ENCODE measurements around the gene LCNL1.

LCNL1 gene

GRCh38 chr9:136978865-136979544 lies 3.8 kb upstream of the LCNL1 start:
- Histone ChIP-seq H3K36me3 (ENCODE audit: control insufficient read depth in 2 of 2, insufficient read depth in 2 of 2, low read length in 2 of 2) (no peaks in the 10 kb centered on the region), H3K4me1 (ENCODE audit: control insufficient read depth, insufficient read depth, low read length) (peaks cover 19% of the 10 kb centered on the region), H3K9ac (ENCODE audit: low read length in 2 of 2) (no peak overlapping the region), H3K4me3 (ENCODE audit: low read length in 2 of 2) (no peak overlapping the region), H3K9me3 (ENCODE audit: control insufficient read depth in 2 of 2, low read length in 2 of 2) (no peaks in the 10 kb centered on the region), H3K27ac (ENCODE audit: low read length) (no peak overlapping the region), H3K27me3 (ENCODE audit: control insufficient read depth in 1 of 2, insufficient read depth in 2 of 2, low read length in 2 of 2) (peaks cover 12 to 13% of the 10 kb centered on the region in 2 donors)

- Histone ChIP-seq H3K9me3 (ENCODE audit: control insufficient read depth in 2 of 2, low read length in 2 of 2) (no peaks in the 10 kb centered on the region), H3K4me3 (ENCODE audit: low read length in 2 of 2) (no peak overlapping the region), H3K27me3 (ENCODE audit: control insufficient read depth in 1 of 2, insufficient read depth in 2 of 2, low read length in 2 of 2) (peaks cover 17 to 19% of the 10 kb centered on the region in 2 donors), H3K4me1 (ENCODE audit: control insufficient read depth, insufficient read depth, low read length) (peaks cover 18% of the 10 kb centered on the region), H3K27ac (ENCODE audit: low read length) (no peak overlapping the region), H3K36me3 (ENCODE audit: control insufficient read depth in 2 of 2, insufficient read depth in 2 of 2, low read length in 2 of 2) (no peaks in the 10 kb centered on the region), H3K9ac (ENCODE audit: low read length in 2 of 2) (no peak overlapping the region)
Observed at GRCh38 chr9:136979769-136980587, 2.8 kb upstream of the LCNL1 start.

GRCh38 chr9:136980669-136981478 lies 1.9 kb upstream of the LCNL1 start:
- peaks cover 14% of the 10 kb centered on the region for H3K4me1 ChIP-seq (ENCODE audit: control insufficient read depth, insufficient read depth, low read length)
- H3K36me3 ChIP-seq (ENCODE audit: control insufficient read depth in 2 of 2, insufficient read depth in 2 of 2, low read length in 2 of 2): no peaks in the 10 kb centered on the region
- no peak overlapping the region for H3K4me3 ChIP-seq (ENCODE audit: low read length in 2 of 2)
- no peak overlapping the region for H3K27ac ChIP-seq (ENCODE audit: low read length)
- H3K27me3 ChIP-seq (ENCODE audit: control insufficient read depth in 1 of 2, insufficient read depth in 2 of 2, low read length in 2 of 2): peaks cover 19 to 28% of the 10 kb centered on the region in 2 donors
- no peaks in the 10 kb centered on the region for H3K9me3 ChIP-seq (ENCODE audit: control insufficient read depth in 2 of 2, low read length in 2 of 2)
- no peak overlapping the region for H3K9ac ChIP-seq (ENCODE audit: low read length in 2 of 2)

GRCh38 chr9:136981588-136982231 lies 1.1 kb upstream of the LCNL1 start:
- Histone ChIP-seq H3K9ac (ENCODE audit: low read length in 2 of 2) (no peak overlapping the region), H3K9me3 (ENCODE audit: control insufficient read depth in 2 of 2, low read length in 2 of 2) (no peaks in the 10 kb centered on the region), H3K27ac (ENCODE audit: low read length) (no peak overlapping the region), H3K36me3 (ENCODE audit: control insufficient read depth in 2 of 2, insufficient read depth in 2 of 2, low read length in 2 of 2) (no peaks in the 10 kb centered on the region), H3K27me3 (ENCODE audit: control insufficient read depth in 1 of 2, insufficient read depth in 2 of 2, low read length in 2 of 2) (peaks cover 22 to 32% of the 10 kb centered on the region in 2 donors), H3K4me3 (ENCODE audit: low read length in 2 of 2) (no peak overlapping the region), H3K4me1 (ENCODE audit: control insufficient read depth, insufficient read depth, low read length) (peaks cover 14% of the 10 kb centered on the region)

GRCh38 chr9:136983167-136983566 lies 374 bp downstream of the LCNL1 start:
- peaks cover under 1% of the 10 kb centered on the region for H3K4me1 ChIP-seq (ENCODE audit: control insufficient read depth, insufficient read depth, low read length)
- H3K27me3 ChIP-seq (ENCODE audit: control insufficient read depth in 1 of 2, insufficient read depth in 2 of 2, low read length in 2 of 2): peaks cover 21 to 25% of the 10 kb centered on the region in 2 donors
- H3K27ac ChIP-seq (ENCODE audit: low read length): no peak overlapping the region
- H3K9me3 ChIP-seq (ENCODE audit: control insufficient read depth in 2 of 2, low read length in 2 of 2): no peaks in the 10 kb centered on the region
- H3K36me3 ChIP-seq (ENCODE audit: control insufficient read depth in 2 of 2, insufficient read depth in 2 of 2, low read length in 2 of 2): no peaks in the 10 kb centered on the region
- no peak overlapping the region for H3K4me3 ChIP-seq (ENCODE audit: low read length in 2 of 2)
- no peak overlapping the region for H3K9ac ChIP-seq (ENCODE audit: low read length in 2 of 2)

- Histone ChIP-seq H3K27me3 (ENCODE audit: control insufficient read depth in 1 of 2, insufficient read depth in 2 of 2, low read length in 2 of 2) (peaks cover 21 to 25% of the 10 kb centered on the region in 2 donors), H3K4me1 (ENCODE audit: control insufficient read depth, insufficient read depth, low read length) (no peaks in the 10 kb centered on the region)
Observed at GRCh38 chr9:136983656-136984314, 992 bp downstream of the LCNL1 start.

GRCh38 chr9:136984464-136985026 lies 1.8 kb downstream of the LCNL1 start:
- no peaks in the 10 kb centered on the region for H3K4me1 ChIP-seq (ENCODE audit: control insufficient read depth, insufficient read depth, low read length)
- H3K27me3 ChIP-seq (ENCODE audit: control insufficient read depth in 1 of 2, insufficient read depth in 2 of 2, low read length in 2 of 2): peaks cover 21 to 25% of the 10 kb centered on the region in 2 donors
- H3K9me3 ChIP-seq (ENCODE audit: control insufficient read depth in 2 of 2, low read length in 2 of 2): no peaks in the 10 kb centered on the region
- H3K9ac ChIP-seq (ENCODE audit: low read length in 2 of 2): no peak overlapping the region
- no peak overlapping the region for H3K27ac ChIP-seq (ENCODE audit: low read length)
- H3K4me3 ChIP-seq (ENCODE audit: low read length in 2 of 2): no peak overlapping the region
- no peaks in the 10 kb centered on the region for H3K36me3 ChIP-seq (ENCODE audit: control insufficient read depth in 2 of 2, insufficient read depth in 2 of 2, low read length in 2 of 2)

More at GRCh38 chr9:136983656-136984314, 992 bp downstream of the LCNL1 start:
- no peak overlapping the region for H3K27ac ChIP-seq (ENCODE audit: low read length)
- no peak overlapping the region for H3K4me3 ChIP-seq (ENCODE audit: low read length in 2 of 2)
- H3K9me3 ChIP-seq (ENCODE audit: control insufficient read depth in 2 of 2, low read length in 2 of 2): no peaks in the 10 kb centered on the region
- no peak overlapping the region for H3K9ac ChIP-seq (ENCODE audit: low read length in 2 of 2)
- H3K36me3 ChIP-seq (ENCODE audit: control insufficient read depth in 2 of 2, insufficient read depth in 2 of 2, low read length in 2 of 2): no peaks in the 10 kb centered on the region

- H3K27ac ChIP-seq (ENCODE audit: low read length): no peak overlapping the region
- H3K4me3 ChIP-seq (ENCODE audit: low read length in 2 of 2): no peak overlapping the region
- H3K27me3 ChIP-seq (ENCODE audit: control insufficient read depth in 1 of 2, insufficient read depth in 2 of 2, low read length in 2 of 2): peaks cover 21 to 25% of the 10 kb centered on the region in 2 donors
- H3K36me3 ChIP-seq (ENCODE audit: control insufficient read depth in 2 of 2, insufficient read depth in 2 of 2, low read length in 2 of 2): no peaks in the 10 kb centered on the region
- H3K9ac ChIP-seq (ENCODE audit: low read length in 2 of 2): no peak overlapping the region
- H3K9me3 ChIP-seq (ENCODE audit: control insufficient read depth in 2 of 2, low read length in 2 of 2): no peaks in the 10 kb centered on the region
- no peaks in the 10 kb centered on the region for H3K4me1 ChIP-seq (ENCODE audit: control insufficient read depth, insufficient read depth, low read length)
Observed at GRCh38 chr9:136985027-136985602, 2.3 kb downstream of the LCNL1 start.

GRCh38 chr9:136985853-136986252 lies 3.1 kb downstream of the LCNL1 start:
- H3K27me3 ChIP-seq (ENCODE audit: control insufficient read depth in 1 of 2, insufficient read depth in 2 of 2, low read length in 2 of 2): peaks cover 17 to 25% of the 10 kb centered on the region in 2 donors
- H3K4me1 ChIP-seq (ENCODE audit: control insufficient read depth, insufficient read depth, low read length): no peaks in the 10 kb centered on the region
- no peak overlapping the region for H3K9ac ChIP-seq (ENCODE audit: low read length in 2 of 2)
- H3K36me3 ChIP-seq (ENCODE audit: control insufficient read depth in 2 of 2, insufficient read depth in 2 of 2, low read length in 2 of 2): no peaks in the 10 kb centered on the region
- H3K27ac ChIP-seq (ENCODE audit: low read length): no peak overlapping the region
- H3K4me3 ChIP-seq (ENCODE audit: low read length in 2 of 2): no peak overlapping the region
- H3K9me3 ChIP-seq (ENCODE audit: control insufficient read depth in 2 of 2, low read length in 2 of 2): peaks cover 0 to 4% of the 10 kb centered on the region in 2 donors

All from stomach smooth muscle (tissue), 2 donors.